Measurements from ENCODE around the gene APOBEC3C. TPM values are rescaled to one million over a fixed set of nuclear protein-coding genes. Genes with fewer than 3 reads are reported as not detected.

APOBEC3C gene
- total and polyA plus RNA-seq, 2 experiments from 2014 or later = 7.0 to 49.2 TPM

DNA sequence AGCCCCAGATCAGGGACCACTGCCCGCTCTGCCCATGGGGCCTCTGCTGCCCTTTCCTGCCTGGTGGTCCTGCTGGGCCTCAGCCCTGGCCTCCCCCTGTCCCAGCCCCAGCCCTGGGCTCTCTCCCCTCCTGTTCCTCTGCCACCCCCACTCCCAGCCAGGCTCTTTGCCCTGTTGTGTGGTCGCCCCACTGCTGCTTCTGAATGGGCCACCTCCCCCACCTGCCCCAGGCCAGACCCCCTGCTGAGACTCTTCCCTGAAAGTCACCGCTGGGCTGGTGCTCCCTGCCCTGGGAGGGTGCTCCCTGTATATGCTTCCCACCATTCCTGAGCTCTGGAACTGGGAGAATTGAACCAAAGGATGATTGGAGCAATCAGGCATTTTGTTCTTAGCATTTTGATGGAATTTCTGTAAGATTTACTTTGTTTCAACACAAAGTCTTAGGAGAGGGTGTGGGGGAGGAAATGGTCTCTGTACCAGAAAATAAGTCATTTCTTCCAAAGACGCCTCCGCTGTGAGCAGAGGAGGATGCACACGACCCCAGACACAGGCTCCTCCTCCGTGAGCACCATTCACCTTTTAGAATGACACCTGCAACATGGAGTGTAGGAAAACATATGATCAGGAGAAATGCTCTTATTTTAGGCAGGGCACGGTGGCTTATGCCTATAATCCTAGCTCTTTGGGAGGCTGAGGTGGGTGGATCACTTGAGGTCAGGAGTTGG, 26.7 kb upstream of the APOBEC3C start:
- TF ChIP-seq NANOG (IDR thresholded peaks at IDR 0.05; ENCODE audit: borderline replicate concordance) (no peak), CREB1 (CRISPR knock-in tag; IDR thresholded peaks at IDR 0.05; ENCODE audit: low read depth) (no peak), ZNF114 (CRISPR knock-in tag; IDR thresholded peaks at IDR 0.05) (no peak)
- TF ChIP-seq, protein P1, sequence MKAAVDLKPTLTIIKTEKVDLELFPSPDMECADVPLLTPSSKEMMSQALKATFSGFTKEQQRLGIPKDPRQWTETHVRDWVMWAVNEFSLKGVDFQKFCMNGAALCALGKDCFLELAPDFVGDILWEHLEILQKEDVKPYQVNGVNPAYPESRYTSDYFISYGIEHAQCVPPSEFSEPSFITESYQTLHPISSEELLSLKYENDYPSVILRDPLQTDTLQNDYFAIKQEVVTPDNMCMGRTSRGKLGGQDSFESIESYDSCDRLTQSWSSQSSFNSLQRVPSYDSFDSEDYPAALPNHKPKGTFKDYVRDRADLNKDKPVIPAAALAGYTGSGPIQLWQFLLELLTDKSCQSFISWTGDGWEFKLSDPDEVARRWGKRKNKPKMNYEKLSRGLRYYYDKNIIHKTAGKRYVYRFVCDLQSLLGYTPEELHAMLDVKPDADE (IDR thresholded peaks at IDR 0.05) = no peak
- Histone ChIP-seq H3K4me2 (no peak overlapping the region), H3K4me1 (ENCODE audit: insufficient read depth) (peaks cover 2% of the 10 kb centered on the region)

DNA sequence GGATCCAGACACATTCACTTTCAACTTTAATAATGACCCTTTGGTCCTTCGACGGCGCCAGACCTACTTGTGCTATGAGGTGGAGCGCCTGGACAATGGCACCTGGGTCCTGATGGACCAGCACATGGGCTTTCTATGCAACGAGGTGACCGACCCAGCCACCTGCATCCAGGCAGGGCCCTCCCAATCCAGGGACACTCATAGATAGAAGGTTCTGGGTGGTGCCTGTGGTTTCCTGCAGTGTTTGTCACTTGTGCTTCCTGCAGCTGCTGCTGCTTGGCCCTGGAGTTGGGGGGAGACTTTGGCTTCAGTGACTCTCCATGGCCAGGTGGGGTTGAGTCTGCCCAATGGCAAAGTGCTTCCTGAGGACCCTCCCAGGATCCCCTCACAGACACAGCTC, 24.6 kb upstream of the APOBEC3C start:
- Histone ChIP-seq H3K4me2 (no peak overlapping the region), H3K9me2 (ENCODE audit: insufficient read depth) (no peaks in the 10 kb centered on the region), H3K27me3 (ENCODE audit: insufficient read depth) (no peaks in the 10 kb centered on the region), H3F3A (replicated peaks; ENCODE audit: low read depth) (0 out of 2 replicates have a peak, but pooled peaks cover 5% of the 10 kb centered on the region), H3K4me1 (ENCODE audit: insufficient read depth) (peaks cover 5% of the 10 kb centered on the region), H3K36me3 (ENCODE audit: insufficient read depth) (peaks cover 7% of the 10 kb centered on the region; the same call in 1 of the 2 replicates), H3K4me3 (no peak overlapping the region), H4K20me1 (replicated peaks; ENCODE audit: insufficient read depth) (no peaks in the 10 kb centered on the region), H3K27ac (ENCODE audit: low read depth) (no peak overlapping the region), H2AFZ (no peak overlapping the region), H3K79me2 (replicated peaks; ENCODE audit: insufficient read depth) (no peaks in the 10 kb centered on the region)
- ATAC-seq (no peak), DNase-seq (ENCODE audit: low spot score) (no peak)
- peaks cover 12% of the 10 kb centered on the region for H3K36me3 Mint-ChIP-seq (ENCODE audit: low read depth)
- peaks cover 26% of the 10 kb centered on the region for H3K4me1 Mint-ChIP-seq
- no peak overlapping the region for H3K27ac Mint-ChIP-seq
- peaks cover 14% of the 10 kb centered on the region for H3K9me3 Mint-ChIP-seq
- peaks cover 8% of the 10 kb centered on the region for H3K27me3 Mint-ChIP-seq (ENCODE audit: insufficient read depth, low read depth, poor library complexity)
- no peak overlapping the region for H3K4me3 Mint-ChIP-seq
- TF ChIP-seq EZH2phosphoT487 (IDR thresholded peaks at IDR 0.05; ENCODE audit: unreplicated experiment) (no peak), ZNF331 (CRISPR knock-in tag; IDR thresholded peaks at IDR 0.05; ENCODE audit: low read depth) (no peak), JUNB (IDR thresholded peaks at IDR 0.05; ENCODE audit: unreplicated experiment) (no peak), NANOG (IDR thresholded peaks at IDR 0.05; ENCODE audit: borderline replicate concordance) (no peak)
- TF ChIP-seq, protein P2, sequence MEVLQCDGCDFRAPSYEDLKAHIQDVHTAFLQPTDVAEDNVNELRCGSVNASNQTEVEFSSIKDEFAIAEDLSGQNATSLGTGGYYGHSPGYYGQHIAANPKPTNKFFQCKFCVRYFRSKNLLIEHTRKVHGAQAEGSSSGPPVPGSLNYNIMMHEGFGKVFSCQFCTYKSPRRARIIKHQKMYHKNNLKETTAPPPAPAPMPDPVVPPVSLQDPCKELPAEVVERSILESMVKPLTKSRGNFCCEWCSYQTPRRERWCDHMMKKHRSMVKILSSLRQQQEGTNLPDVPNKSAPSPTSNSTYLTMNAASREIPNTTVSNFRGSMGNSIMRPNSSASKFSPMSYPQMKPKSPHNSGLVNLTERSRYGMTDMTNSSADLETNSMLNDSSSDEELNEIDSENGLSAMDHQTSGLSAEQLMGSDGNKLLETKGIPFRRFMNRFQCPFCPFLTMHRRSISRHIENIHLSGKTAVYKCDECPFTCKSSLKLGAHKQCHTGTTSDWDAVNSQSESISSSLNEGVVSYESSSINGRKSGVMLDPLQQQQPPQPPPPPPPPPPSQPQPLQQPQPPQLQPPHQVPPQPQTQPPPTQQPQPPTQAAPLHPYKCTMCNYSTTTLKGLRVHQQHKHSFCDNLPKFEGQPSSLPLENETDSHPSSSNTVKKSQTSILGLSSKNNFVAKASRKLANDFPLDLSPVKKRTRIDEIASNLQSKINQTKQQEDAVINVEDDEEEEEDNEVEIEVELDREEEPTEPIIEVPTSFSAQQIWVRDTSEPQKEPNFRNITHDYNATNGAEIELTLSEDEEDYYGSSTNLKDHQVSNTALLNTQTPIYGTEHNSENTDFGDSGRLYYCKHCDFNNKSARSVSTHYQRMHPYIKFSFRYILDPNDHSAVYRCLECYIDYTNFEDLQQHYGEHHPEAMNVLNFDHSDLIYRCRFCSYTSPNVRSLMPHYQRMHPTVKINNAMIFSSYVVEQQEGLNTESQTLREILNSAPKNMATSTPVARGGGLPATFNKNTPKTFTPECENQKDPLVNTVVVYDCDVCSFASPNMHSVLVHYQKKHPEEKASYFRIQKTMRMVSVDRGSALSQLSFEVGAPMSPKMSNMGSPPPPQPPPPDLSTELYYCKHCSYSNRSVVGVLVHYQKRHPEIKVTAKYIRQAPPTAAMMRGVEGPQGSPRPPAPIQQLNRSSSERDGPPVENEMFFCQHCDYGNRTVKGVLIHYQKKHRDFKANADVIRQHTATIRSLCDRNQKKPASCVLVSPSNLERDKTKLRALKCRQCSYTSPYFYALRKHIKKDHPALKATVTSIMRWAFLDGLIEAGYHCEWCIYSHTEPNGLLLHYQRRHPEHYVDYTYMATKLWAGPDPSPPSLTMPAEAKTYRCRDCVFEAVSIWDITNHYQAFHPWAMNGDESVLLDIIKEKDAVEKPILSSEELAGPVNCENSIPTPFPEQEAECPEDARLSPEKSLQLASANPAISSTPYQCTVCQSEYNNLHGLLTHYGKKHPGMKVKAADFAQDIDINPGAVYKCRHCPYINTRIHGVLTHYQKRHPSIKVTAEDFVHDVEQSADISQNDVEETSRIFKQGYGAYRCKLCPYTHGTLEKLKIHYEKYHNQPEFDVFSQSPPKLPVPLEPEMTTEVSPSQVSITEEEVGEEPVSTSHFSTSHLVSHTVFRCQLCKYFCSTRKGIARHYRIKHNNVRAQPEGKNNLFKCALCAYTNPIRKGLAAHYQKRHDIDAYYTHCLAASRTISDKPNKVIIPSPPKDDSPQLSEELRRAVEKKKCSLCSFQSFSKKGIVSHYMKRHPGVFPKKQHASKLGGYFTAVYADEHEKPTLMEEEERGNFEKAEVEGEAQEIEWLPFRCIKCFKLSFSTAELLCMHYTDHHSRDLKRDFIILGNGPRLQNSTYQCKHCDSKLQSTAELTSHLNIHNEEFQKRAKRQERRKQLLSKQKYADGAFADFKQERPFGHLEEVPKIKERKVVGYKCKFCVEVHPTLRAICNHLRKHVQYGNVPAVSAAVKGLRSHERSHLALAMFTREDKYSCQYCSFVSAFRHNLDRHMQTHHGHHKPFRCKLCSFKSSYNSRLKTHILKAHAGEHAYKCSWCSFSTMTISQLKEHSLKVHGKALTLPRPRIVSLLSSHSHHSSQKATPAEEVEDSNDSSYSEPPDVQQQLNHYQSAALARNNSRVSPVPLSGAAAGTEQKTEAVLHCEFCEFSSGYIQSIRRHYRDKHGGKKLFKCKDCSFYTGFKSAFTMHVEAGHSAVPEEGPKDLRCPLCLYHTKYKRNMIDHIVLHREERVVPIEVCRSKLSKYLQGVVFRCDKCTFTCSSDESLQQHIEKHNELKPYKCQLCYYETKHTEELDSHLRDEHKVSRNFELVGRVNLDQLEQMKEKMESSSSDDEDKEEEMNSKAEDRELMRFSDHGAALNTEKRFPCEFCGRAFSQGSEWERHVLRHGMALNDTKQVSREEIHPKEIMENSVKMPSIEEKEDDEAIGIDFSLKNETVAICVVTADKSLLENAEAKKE (CRISPR knock-in tag; IDR thresholded peaks at IDR 0.05) = no peak
- TF ChIP-seq, protein P3, sequence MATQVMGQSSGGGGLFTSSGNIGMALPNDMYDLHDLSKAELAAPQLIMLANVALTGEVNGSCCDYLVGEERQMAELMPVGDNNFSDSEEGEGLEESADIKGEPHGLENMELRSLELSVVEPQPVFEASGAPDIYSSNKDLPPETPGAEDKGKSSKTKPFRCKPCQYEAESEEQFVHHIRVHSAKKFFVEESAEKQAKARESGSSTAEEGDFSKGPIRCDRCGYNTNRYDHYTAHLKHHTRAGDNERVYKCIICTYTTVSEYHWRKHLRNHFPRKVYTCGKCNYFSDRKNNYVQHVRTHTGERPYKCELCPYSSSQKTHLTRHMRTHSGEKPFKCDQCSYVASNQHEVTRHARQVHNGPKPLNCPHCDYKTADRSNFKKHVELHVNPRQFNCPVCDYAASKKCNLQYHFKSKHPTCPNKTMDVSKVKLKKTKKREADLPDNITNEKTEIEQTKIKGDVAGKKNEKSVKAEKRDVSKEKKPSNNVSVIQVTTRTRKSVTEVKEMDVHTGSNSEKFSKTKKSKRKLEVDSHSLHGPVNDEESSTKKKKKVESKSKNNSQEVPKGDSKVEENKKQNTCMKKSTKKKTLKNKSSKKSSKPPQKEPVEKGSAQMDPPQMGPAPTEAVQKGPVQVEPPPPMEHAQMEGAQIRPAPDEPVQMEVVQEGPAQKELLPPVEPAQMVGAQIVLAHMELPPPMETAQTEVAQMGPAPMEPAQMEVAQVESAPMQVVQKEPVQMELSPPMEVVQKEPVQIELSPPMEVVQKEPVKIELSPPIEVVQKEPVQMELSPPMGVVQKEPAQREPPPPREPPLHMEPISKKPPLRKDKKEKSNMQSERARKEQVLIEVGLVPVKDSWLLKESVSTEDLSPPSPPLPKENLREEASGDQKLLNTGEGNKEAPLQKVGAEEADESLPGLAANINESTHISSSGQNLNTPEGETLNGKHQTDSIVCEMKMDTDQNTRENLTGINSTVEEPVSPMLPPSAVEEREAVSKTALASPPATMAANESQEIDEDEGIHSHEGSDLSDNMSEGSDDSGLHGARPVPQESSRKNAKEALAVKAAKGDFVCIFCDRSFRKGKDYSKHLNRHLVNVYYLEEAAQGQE (IDR thresholded peaks at IDR 0.05; ENCODE audit: unreplicated experiment) = no peak

More for the DNA sequence above, 26.7 kb upstream of the APOBEC3C start:
- H3K27ac Mint-ChIP-seq = no peak overlapping the region
- Histone ChIP-seq H3K4me3 (no peak overlapping the region), H3K36me3 (ENCODE audit: insufficient read depth) (peaks cover 7% of the 10 kb centered on the region; the same call in 1 of the 2 replicates), H3K9me2 (ENCODE audit: insufficient read depth) (no peaks in the 10 kb centered on the region), H3K79me2 (replicated peaks; ENCODE audit: insufficient read depth) (no peaks in the 10 kb centered on the region), H3K27ac (ENCODE audit: low read depth) (no peak overlapping the region), H4K20me1 (replicated peaks; ENCODE audit: insufficient read depth) (no peaks in the 10 kb centered on the region), H3F3A (replicated peaks; ENCODE audit: low read depth) (0 out of 2 replicates have a peak, but pooled peaks cover 6% of the 10 kb centered on the region), H3K27me3 (ENCODE audit: insufficient read depth) (0 out of 2 replicates have a peak, but pooled peaks cover 5% of the 10 kb centered on the region), H2AFZ (no peak overlapping the region)
- H3K9me3 Mint-ChIP-seq = peaks cover 35% of the 10 kb centered on the region
- peaks cover 14% of the 10 kb centered on the region for H3K27me3 Mint-ChIP-seq (ENCODE audit: insufficient read depth, low read depth, poor library complexity)
- peaks cover 10% of the 10 kb centered on the region for H3K4me1 Mint-ChIP-seq
- peaks cover 31% of the 10 kb centered on the region for H3K36me3 Mint-ChIP-seq (ENCODE audit: low read depth)
- no peak overlapping the region for H3K4me3 Mint-ChIP-seq
- ATAC-seq = no peak
- DNase-seq (ENCODE audit: low spot score) = no peak

Measured in GM23338 (cell line).